Measurements from ENCODE around the gene UBE2QL1. TPM values are rescaled to one million over a fixed set of nuclear protein-coding genes. Genes with fewer than 3 reads are reported as not detected.

Gene UBE2QL1
- total RNA-seq, 1 experiment from 2014 or later = 2.6 TPM

DNA sequence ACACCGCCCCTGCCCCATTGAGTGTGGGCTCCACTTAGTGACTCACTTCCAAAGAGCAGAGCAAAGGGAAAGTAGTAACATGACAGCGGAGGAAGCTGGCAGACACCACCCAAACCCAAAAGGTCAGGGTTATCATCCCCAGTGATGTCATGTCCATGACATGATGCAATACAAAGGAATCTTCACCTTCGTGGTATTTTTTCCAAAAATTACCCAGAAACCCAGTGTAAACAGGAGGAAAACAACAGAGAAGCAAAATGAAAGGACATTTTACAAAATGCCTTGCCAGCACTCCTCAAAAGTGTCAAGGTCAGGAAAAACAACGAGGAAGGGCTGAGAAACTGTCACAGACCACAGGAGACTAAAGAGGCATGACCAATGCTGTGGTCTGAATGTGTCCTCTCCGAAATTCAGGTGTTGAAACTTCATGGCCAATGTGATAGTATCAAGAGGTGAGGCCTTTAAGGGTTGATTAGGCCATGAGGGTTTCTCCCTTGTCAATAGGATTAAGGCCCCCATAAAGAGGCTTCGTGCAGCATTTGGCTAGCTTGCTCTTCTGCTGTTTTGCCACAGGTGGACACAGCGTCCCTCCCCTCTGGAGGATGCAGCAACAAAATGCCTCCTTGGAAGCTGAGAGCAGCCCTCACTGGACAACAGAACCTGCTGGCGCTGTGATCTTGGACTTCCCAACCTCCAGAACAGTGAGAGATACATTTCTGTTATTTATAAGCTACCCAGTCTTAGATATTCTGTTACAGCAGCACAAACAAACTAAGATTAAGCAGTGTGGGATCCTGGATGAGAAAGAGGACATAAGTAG is 39.8 kb upstream of the UBE2QL1 start:
- H3K4me3 ChIP-seq (ENCODE audit: low read depth, low read length, poor library complexity, severe bottlenecking) = no peak overlapping the region
- no peak overlapping the region for H3K27ac ChIP-seq (ENCODE audit: low read depth, low read length, poor library complexity, severe bottlenecking)
- intact Hi-C loops (cut with micrococcal nuclease; ENCODE audit: unreplicated experiment) = no loop called here
- H3K36me3 ChIP-seq (ENCODE audit: insufficient read depth, low read length, poor library complexity, severe bottlenecking) = no peaks in the 10 kb centered on the region
- no TSS peak for BruUV-seq (replicated peaks)
- ChIA-PET CTCF (no interaction called here), POLR2A (ENCODE audit: low non-redundant PET) (no interaction called here)
- H3K9me3 ChIP-seq (ENCODE audit: low read depth, low read length, poor library complexity, severe bottlenecking) = no peaks in the 10 kb centered on the region
- TF ChIP-seq CTCF (conservative IDR thresholded peaks at IDR 0.05; ENCODE audit: low read depth, low read length) (no peak), EZH2 (IDR thresholded peaks at IDR 0.05; ENCODE audit: borderline replicate concordance, low read depth, low read length, poor library complexity, severe bottlenecking) (no peak)
- DNase-seq (ENCODE audit: low spot score) = no peak
- H3K4me1 ChIP-seq (ENCODE audit: insufficient read depth, low read length, poor library complexity, severe bottlenecking) = peaks cover 7% of the 10 kb centered on the region
- no peaks in the 10 kb centered on the region for H3K27me3 ChIP-seq (replicated peaks; ENCODE audit: insufficient read depth, low read depth, low read length, poor library complexity)

GRCh38 chr5:6410421-6410820 is 38.2 kb upstream of the UBE2QL1 start:
- POLR2A ChIA-PET (ENCODE audit: low non-redundant PET) = no interaction called here
- Histone ChIP-seq H3K27ac (ENCODE audit: low read depth, low read length, poor library complexity, severe bottlenecking) (no peak overlapping the region), H3K4me1 (ENCODE audit: insufficient read depth, low read length, poor library complexity, severe bottlenecking) (peaks cover 7% of the 10 kb centered on the region), H3K27me3 (replicated peaks; ENCODE audit: insufficient read depth, low read depth, low read length, poor library complexity) (no peaks in the 10 kb centered on the region), H3K36me3 (ENCODE audit: insufficient read depth, low read length, poor library complexity, severe bottlenecking) (no peaks in the 10 kb centered on the region), H3K4me3 (ENCODE audit: low read depth, low read length, poor library complexity, severe bottlenecking) (no peak overlapping the region), H3K9me3 (ENCODE audit: low read depth, low read length, poor library complexity, severe bottlenecking) (no peaks in the 10 kb centered on the region)
- peak; percentile 42 for DNase-seq (ENCODE audit: low spot score)
- no peak for TF ChIP-seq CTCF (conservative IDR thresholded peaks at IDR 0.05; ENCODE audit: low read depth, low read length)
- no peak for TF ChIP-seq EZH2 (IDR thresholded peaks at IDR 0.05; ENCODE audit: borderline replicate concordance, low read depth, low read length, poor library complexity, severe bottlenecking)
- CTCF ChIA-PET = no interaction called here
- intact Hi-C loops (cut with micrococcal nuclease; ENCODE audit: unreplicated experiment) = no loop called here
- no TSS peak for BruUV-seq (replicated peaks)

- no TSS peak for BruUV-seq (replicated peaks)
- H3K4me3 ChIP-seq (ENCODE audit: low read depth, low read length, poor library complexity, severe bottlenecking) = no peak overlapping the region
- H3K4me1 ChIP-seq (ENCODE audit: insufficient read depth, low read length, poor library complexity, severe bottlenecking) = peaks cover 7% of the 10 kb centered on the region
- intact Hi-C loops (cut with micrococcal nuclease; ENCODE audit: unreplicated experiment) = no loop called here
- DNase-seq (ENCODE audit: low spot score) = peak; percentile 94
- CTCF ChIA-PET = no interaction called here
- no peaks in the 10 kb centered on the region for H3K36me3 ChIP-seq (ENCODE audit: insufficient read depth, low read length, poor library complexity, severe bottlenecking)
- no peaks in the 10 kb centered on the region for H3K27me3 ChIP-seq (replicated peaks; ENCODE audit: insufficient read depth, low read depth, low read length, poor library complexity)
- POLR2A ChIA-PET (ENCODE audit: low non-redundant PET) = no interaction called here
- TF ChIP-seq CTCF (conservative IDR thresholded peaks at IDR 0.05; ENCODE audit: low read depth, low read length) (no peak), EZH2 (IDR thresholded peaks at IDR 0.05; ENCODE audit: borderline replicate concordance, low read depth, low read length, poor library complexity, severe bottlenecking) (no peak)
- no peak overlapping the region for H3K27ac ChIP-seq (ENCODE audit: low read depth, low read length, poor library complexity, severe bottlenecking)
- no peaks in the 10 kb centered on the region for H3K9me3 ChIP-seq (ENCODE audit: low read depth, low read length, poor library complexity, severe bottlenecking)
Observed at GRCh38 chr5:6411141-6411540, 37.5 kb upstream of the UBE2QL1 start.
